HepG2 (cell line): ENCODE results near the gene CUL9. TPM values are rescaled to one million over a fixed set of nuclear protein-coding genes. Genes with fewer than 3 reads are reported as not detected.

Experiments used
- CREM ChIP-seq, 2 experiments: sonication (generic) in 1 of 2; formaldehyde crosslinking in 1 of 2; IDR thresholded peaks; 2 replicates each; pipeline versions ENCODE4 v1.4.0 to v1.6.1; 2016 to 2020; ENCODE audit warnings: antibody characterized with exemption in 1 of 2, mild to moderate bottlenecking in 1 of 2, missing genetic modification reagents in 1 of 2
- FOXA3 ChIP-seq: IDR thresholded peaks from 2 replicates; pipeline ENCODE4 v1.6.1; 2016; ENCODE audit warnings: missing genetic modification reagents, missing compliant biosample characterization
- GABPB1 ChIP-seq: IDR thresholded peaks from 2 replicates; pipeline ENCODE4 v1.6.1; 2016; ENCODE audit warnings: mild to moderate bottlenecking, missing genetic modification reagents, moderate library complexity, missing compliant biosample characterization
- GMEB1 ChIP-seq: sonication (generic); formaldehyde crosslinking; IDR thresholded peaks from 2 replicates; pipeline ENCODE4 v1.5.1; 2020; ENCODE audit warnings: missing genetic modification reagents, mild to moderate bottlenecking, borderline replicate concordance
- HDAC1 ChIP-seq: sonication (generic); formaldehyde crosslinking; IDR thresholded peaks from 2 replicates; pipeline ENCODE4 v1.5.1; 2020; ENCODE audit warnings: mild to moderate bottlenecking, missing genetic modification reagents
- HNRNPL ChIP-seq: fragments of 200-400 bp; formaldehyde crosslinking; IDR thresholded peaks from 2 replicates; pipeline ENCODE4 v1.6.1; 2017; ENCODE audit warnings: mild to moderate bottlenecking, low read depth, low read length
- HNRNPLL ChIP-seq: fragments of 200-400 bp; formaldehyde crosslinking; IDR thresholded peaks from 2 replicates; pipeline ENCODE4 v1.6.1; 2017; ENCODE audit warnings: mild to moderate bottlenecking, low read depth, low read length; ENCODE audit not compliant: poor library complexity, severe bottlenecking
- KLF16 ChIP-seq, 2 experiments: sonication (generic) in 1 of 2; formaldehyde crosslinking in 1 of 2; IDR thresholded peaks; 2 replicates each; pipeline versions ENCODE4 v1.6.1 to v1.8.0; 2016 to 2023; ENCODE audit warnings: missing genetic modification reagents in 2 of 2, missing compliant biosample characterization in 1 of 2
- NFATC3 ChIP-seq: sonication (generic); formaldehyde crosslinking; IDR thresholded peaks from 2 replicates; pipeline ENCODE4 v1.5.1; 2020; ENCODE audit warnings: mild to moderate bottlenecking, missing genetic modification reagents
- NFYB ChIP-seq: sonication (generic); formaldehyde crosslinking; IDR thresholded peaks from 2 replicates; pipeline ENCODE4 v1.4.0; 2020; ENCODE audit warnings: missing genetic modification reagents
- NR0B2 ChIP-seq: sonication (generic); formaldehyde crosslinking; IDR thresholded peaks from 2 replicates; pipeline ENCODE4 v1.4.0; 2020; ENCODE audit warnings: mild to moderate bottlenecking, missing genetic modification reagents
- TAF1 ChIP-seq: sonication (generic); formaldehyde crosslinking; IDR thresholded peaks from 2 replicates; pipeline ENCODE4 v1.4.0; 2020; ENCODE audit warnings: missing genetic modification reagents
- TFDP1 ChIP-seq: IDR thresholded peaks from 2 replicates; pipeline ENCODE4 v1.6.1; 2016; ENCODE audit warnings: missing compliant biosample characterization, missing genetic modification reagents, borderline replicate concordance
- TFE3 ChIP-seq: IDR thresholded peaks from 2 replicates; pipeline ENCODE4 v1.6.1; 2016
- U2AF1 ChIP-seq: fragments of 200-400 bp; formaldehyde crosslinking; optimal IDR thresholded peaks from 2 replicates; pipeline ENCODE3; 2017; ENCODE audit warnings: mild to moderate bottlenecking, low read depth, low read length
- YEATS2 ChIP-seq: sonication (generic); formaldehyde crosslinking; IDR thresholded peaks from 2 replicates; pipeline ENCODE4 v1.4.0; 2020; ENCODE audit warnings: missing genetic modification reagents, borderline replicate concordance
- ZKSCAN5 ChIP-seq: sonication (generic); formaldehyde crosslinking; IDR thresholded peaks from 2 replicates; pipeline ENCODE4 v1.5.1; 2020; ENCODE audit warnings: mild to moderate bottlenecking, missing genetic modification reagents
- ZNF143 ChIP-seq: sonication (generic); formaldehyde crosslinking; IDR thresholded peaks from 2 replicates; pipeline ENCODE4 v1.4.0; 2020; ENCODE audit warnings: missing genetic modification reagents
- ZNF263 ChIP-seq: sonication (generic); formaldehyde crosslinking; IDR thresholded peaks from 2 replicates; pipeline ENCODE4 v1.4.0; 2020; ENCODE audit warnings: missing genetic modification reagents
- ZNF558 ChIP-seq: sonication (generic); formaldehyde crosslinking; IDR thresholded peaks from 2 replicates; pipeline ENCODE4 v1.9.0; 2022; ENCODE audit warnings: mild to moderate bottlenecking, missing genetic modification reagents, borderline replicate concordance
- ZNF749 ChIP-seq: sonication (generic); formaldehyde crosslinking; IDR thresholded peaks from 2 replicates; pipeline ENCODE4 v1.8.0; 2022; ENCODE audit warnings: mild to moderate bottlenecking, missing genetic modification reagents, moderate library complexity, borderline replicate concordance
- ZNF780A ChIP-seq: sonication (generic); formaldehyde crosslinking; IDR thresholded peaks from 2 replicates; pipeline ENCODE4 v1.8.0; 2022; ENCODE audit warnings: mild to moderate bottlenecking, missing genetic modification reagents, moderate library complexity
- ZNF883 ChIP-seq: sonication (generic); formaldehyde crosslinking; IDR thresholded peaks from 2 replicates; pipeline ENCODE4 v1.5.1; 2020; ENCODE audit warnings: mild to moderate bottlenecking, missing genetic modification reagents; ENCODE audit errors: not compliant biosample characterization
- ZZZ3 ChIP-seq: sonication (generic); formaldehyde crosslinking; IDR thresholded peaks from 2 replicates; pipeline ENCODE4 v1.4.0; 2020; ENCODE audit warnings: missing genetic modification reagents, mild to moderate bottlenecking, borderline replicate concordance
- polyA plus RNA-seq, 8 experiments: library from polyadenylated mRNA; depleted of rRNA in 3 of 8; stranded (reverse) in 7 of 8; unstranded in 1 of 8; fragments of >200 nt; fragmentation: Illumina TruSeq in 4 of 8; extraction: Trizol in 4 of 8; gene quantifications; 2 replicates each; pipeline versions ENCODE4 v1.2.1 to v1.2.3, GENCODE V29; 2011 to 2016; ENCODE audit warnings: low read depth in 4 of 8, missing spikeins in 1 of 8, mixed read lengths in 1 of 8; ENCODE audit not compliant: insufficient read depth in 1 of 8
- total RNA-seq, 5 experiments: library from RNA; depleted of rRNA; stranded (reverse); fragments of >200 nt; fragmentation: Illumina TruSeq; extraction: Trizol; gene quantifications; 2 replicates each; pipeline ENCODE4 v1.2.3, GENCODE V29; 2016; ENCODE audit warnings: low read depth in 1 of 5

Gene CUL9
- total and polyA plus RNA-seq, 2 of the 13 experiments (the other 11 are each of a cell fraction or from before 2014, with no cell fraction given): 11.4 to 13.7 TPM

- TF ChIP-seq HNRNPLL: peak; percentile 64
- TF ChIP-seq HNRNPL: 0 out of 2 replicates have a peak, but pooled peaks have one; percentile 9
- 0 out of 2 replicates have a peak, but pooled peaks have one; percentile 32 for TF ChIP-seq NFYB (CRISPR knock-in tag)
- peak; percentile 88 for TF ChIP-seq GMEB1 (CRISPR knock-in tag)
- TF ChIP-seq HDAC1 (CRISPR knock-in tag): peak; percentile 81
- TF ChIP-seq FOXA3 (CRISPR knock-in tag): peak; percentile 46
- TF ChIP-seq ZNF143 (CRISPR knock-in tag): peak; percentile 99
- TF ChIP-seq NFATC3 (CRISPR knock-in tag): peak; percentile 31; the same call in 1 of the 2 replicates
- TF ChIP-seq TFE3 (CRISPR knock-in tag): peak; percentile 9; the same call in 1 of the 2 replicates
- TF ChIP-seq U2AF1: peak; percentile 77
- TF ChIP-seq ZZZ3 (CRISPR knock-in tag): peak; percentile 64
- TF ChIP-seq ZKSCAN5 (CRISPR knock-in tag): no peak
- TF ChIP-seq GABPB1 (CRISPR knock-in tag): peak; percentile 97
- TF ChIP-seq ZNF749 (CRISPR knock-in tag): 0 out of 2 replicates have a peak, but pooled peaks have one; percentile 46
- TF ChIP-seq ZNF883 (CRISPR knock-in tag): peak; percentile 75
- TF ChIP-seq KLF16 (CRISPR knock-in tag; IDR thresholded peaks at IDR 0.05): peak in 1 of 2 experiments; percentile 54; a peak in 1 of 4 replicates
- TF ChIP-seq ZNF780A (CRISPR knock-in tag): 0 out of 2 replicates have a peak, but pooled peaks have one; percentile 64
- TF ChIP-seq ZNF558 (CRISPR knock-in tag): no peak; the same call in 1 of the 2 replicates
- peak; percentile 38; the same call in 1 of the 2 replicates for TF ChIP-seq TFDP1 (CRISPR knock-in tag)
- TF ChIP-seq ZNF263: peak; percentile 66; the same call in 1 of the 2 replicates
- peak; percentile 73; the same call in 1 of the 2 replicates for TF ChIP-seq NR0B2 (CRISPR knock-in tag)
- TF ChIP-seq TAF1 (CRISPR knock-in tag): peak; percentile 30; the same call in 1 of the 2 replicates
- peak; percentile 96 for TF ChIP-seq CREM (IDR thresholded peaks at IDR 0.05)
- TF ChIP-seq CREM (CRISPR knock-in tag; IDR thresholded peaks at IDR 0.05): no peak
- TF ChIP-seq YEATS2: peak; percentile 64; the same call in 1 of the 2 replicates
Measured at GRCh38 chr6:43247114-43247999, 65.4 kb downstream of the CUL9 start (continued).
